CD4-positive, alpha-beta T cell treated with Interleukin-17A for 4 hours (primary cell): Measurements from ENCODE around the gene GLCE.
"Not testable (repeated sequence)": the region's sequence is repeated elsewhere in the genome, so short reads cannot be mapped to it uniquely, and the experiment has no call there.

Experiments
- DNase-seq: peaks from one replicate; pipeline ENCODE4 v3.0.0-alpha.2; 2020; ENCODE audit warnings: mixed read lengths

The GLCE gene

DNA sequence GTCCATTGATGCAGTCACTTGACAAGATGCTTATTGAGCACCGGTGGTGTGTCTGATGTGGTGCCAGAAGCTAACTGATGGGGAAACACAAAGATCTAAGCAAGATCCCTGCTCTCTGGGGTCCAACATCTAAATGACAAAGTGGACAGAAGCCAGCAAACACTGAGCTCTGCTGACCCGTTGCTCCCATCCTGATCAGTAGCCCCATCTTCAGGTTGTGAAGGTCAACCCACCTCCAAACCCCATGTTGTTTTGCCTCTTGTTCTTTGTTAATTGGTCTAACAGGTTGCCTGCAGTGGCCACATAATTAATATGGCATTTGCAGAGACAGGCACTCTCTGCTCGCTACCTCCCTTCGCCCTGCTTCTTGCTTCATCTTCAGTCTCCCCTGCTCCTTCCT, 21.5 kb upstream of the GLCE start:
- no peak for DNase-seq

DNA sequence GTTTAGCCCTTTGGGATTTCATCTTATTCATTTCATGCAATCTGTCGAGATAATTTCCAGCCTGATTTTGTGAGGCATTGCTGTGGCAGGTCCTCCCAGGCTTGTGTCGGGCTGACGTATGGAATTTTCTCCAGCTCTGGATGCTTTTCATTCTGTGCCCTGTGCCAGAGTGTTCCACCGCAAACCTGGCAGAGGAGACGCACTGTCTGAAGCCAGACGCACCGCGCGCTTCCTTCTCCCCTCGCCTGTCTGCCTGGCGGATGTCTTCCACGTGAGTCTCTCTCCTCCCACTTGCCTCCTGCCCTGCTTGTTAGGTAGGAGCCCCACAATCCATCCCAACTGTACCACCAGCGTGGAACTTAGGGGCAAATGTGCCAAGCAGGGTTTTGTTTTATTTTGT, 20.1 kb upstream of the GLCE start:
- DNase-seq, result no peak

DNA sequence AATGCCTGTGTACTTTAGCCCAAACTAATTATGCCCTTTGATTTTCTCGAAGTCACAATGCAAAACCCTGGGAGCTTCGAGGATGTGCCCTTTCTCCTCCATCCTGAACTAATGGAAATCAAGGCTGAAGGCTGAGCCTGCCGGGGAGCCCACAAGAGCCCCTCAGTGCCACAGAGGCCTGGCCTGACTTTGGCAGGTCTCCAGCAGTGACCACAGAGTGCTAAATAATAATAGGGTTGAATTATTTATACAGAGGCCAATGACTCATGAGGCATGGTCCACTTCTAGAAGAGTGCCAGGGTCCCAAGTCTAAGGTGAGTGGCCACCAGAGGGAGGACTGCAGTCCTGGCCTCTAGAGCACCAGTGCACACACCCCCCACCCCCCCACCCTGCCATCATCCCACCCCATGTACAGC, 19.1 kb upstream of the GLCE start:
- no peak for DNase-seq

DNA sequence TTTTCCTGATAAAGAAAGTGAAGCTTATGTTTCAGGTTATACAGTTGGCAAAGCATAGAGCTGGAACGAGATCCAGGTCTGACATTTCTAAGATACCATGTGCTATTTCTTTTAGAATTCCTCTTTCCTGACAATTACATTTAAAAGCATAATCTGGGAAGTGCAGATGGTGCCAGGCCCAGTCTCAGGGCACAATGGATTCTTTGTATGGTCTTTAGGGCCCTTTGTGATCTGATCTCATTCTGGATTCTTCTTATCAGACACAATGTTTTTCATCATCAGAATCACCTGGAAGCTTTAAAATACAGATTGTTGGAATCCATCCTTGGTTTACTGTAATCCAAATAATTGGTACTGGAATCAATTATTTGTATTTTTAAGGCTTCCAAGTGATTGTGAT, 18.6 kb upstream of the GLCE start:
- DNase-seq, result no peak

DNA sequence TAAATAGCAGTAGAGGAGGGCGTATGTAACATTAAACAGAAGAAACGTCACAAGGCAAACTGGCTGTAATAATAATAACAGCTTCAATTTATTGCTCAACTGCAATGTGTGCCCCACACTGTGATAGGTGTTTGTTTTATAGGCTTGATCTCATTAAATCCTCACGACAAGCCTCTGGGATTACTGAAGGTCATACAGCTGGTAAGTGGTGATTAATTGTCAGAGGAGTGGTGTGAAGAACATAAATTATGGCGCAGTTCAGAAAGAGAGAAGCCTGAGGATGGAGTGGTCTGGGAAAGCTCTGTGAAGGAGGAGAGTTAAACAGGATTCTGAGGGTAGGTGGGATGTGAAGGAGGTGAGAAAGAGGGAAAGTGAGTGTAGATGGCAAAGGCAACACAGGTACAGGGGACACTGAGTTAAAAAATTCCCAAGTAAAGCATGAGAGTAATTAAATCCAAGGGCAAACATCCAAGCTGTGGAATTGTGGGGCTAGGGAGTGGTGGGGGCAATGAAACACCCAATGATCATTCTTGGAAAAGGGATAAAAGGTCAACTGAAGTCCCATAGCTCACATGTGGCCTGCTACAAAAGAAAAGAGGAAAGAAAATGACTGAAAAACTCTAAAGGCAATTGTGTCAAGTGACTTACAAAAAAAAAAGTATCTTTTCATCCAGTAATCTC, 16.5 kb upstream of the GLCE start:
- DNase-seq, result no peak

DNA sequence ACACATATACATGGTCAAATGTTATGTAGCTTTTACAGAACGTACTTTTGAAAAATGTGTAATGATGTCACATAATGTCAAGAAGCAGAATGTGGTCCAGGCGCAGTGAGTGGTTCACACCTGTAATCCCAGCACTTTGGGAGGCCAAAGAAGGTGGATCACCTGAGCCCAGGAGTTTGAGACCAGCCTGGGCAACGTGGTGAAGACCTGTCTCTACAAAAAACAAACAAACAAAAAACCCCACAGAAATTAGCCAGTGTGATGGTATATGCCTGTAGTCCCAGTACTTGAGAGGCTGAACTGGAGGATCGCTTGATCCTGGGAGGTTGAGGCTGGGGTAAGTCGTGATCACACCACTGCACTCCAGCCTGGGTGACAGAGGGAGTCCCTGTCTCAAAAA, 15.9 kb upstream of the GLCE start:
- DNase-seq, result no peak

DNA sequence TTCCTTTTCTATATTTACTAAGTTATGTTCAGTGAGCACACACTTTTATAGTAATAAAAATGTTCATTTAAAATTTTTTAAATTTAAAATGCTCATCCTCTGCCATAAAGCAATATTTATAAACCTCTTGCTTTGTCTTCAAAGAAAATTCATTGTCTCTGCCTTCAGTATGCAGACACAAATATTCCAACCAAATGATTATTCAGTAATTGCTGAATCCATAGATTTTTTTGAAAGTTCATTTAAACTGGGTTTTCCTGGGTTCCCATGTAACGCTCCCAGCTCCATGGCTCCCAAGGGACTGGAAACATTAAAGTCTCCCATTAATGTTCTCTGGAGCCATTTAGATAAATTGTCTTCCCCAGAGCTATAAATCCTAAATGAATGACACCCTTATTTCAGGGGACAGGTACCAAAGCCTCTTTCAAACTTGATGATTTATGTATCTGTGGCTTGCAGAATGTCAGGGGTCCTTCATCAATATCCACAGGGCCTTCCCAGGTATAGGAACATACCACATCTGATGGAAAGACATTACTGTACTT, 15.2 kb upstream of the GLCE start:
- DNase-seq, result no peak

DNA sequence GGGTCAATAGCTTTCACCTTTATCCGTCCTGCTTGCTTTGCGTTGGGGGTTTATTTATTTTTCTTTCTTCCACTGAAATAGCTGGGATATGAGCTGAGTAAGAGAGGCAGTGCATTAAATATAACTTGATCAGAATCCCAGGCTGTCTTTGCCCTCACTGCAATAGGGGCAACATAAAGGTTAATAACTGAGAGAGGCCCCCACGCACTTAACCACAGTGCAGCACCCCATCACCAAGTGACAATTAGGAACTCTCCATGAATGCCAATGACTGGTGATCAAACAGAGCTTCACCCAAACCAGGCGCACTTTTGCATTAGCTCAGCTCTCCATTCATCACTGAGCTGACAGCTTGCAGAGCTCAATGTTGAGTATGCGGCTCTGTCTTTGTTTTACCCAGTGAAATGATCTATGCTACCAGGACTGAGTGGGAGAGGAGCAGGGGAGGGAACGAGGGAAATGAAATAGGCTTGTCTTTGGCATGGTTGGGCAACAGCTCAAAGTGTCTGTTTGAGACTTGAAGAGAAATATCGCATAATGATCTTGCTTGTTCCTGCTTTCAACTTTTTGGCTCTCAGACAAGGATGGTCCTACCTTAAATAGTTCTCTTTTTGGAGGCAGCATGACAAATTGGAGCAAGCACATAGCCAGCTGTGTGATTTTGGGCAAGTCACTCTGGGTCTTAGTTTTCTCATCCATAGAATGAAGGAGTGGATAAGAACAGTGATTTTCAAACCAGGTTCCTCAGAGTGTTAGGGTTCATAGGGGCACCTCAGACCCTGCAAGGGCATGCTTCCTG, 14.5 kb upstream of the GLCE start:
- no peak for DNase-seq

DNA sequence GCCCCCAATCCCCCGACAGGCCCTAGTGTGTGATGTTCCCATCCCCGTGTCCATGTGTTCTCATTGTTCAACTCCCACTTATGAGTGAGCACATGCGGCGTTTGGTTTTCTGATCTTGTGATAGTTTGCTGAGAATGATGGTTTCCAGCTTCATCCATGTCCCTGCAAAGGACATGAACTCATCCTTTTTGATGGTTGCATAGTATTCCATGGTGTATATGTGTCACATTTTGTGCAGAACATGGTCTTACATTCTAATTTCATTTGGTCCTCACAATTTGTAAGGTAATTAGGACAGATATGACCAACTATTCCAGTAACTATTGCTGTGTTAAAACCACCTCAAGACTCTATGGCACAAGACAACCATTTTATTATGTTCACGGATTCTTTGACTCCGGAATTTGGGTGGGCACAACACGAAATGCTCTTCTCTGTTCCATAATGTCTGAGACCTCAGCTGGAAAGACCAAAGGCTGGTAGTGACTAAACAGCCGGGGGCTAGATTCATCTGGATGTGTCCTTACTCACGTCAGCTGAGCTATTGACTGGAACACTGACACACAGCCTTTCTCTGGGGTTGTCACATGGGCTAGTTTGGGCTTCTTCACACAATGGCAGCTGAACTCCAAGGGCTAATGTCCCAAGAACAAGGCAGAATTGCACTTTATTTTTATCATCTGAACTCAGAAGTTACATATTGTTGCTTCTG, 13.6 kb upstream of the GLCE start:
- DNase-seq, result no peak

DNA sequence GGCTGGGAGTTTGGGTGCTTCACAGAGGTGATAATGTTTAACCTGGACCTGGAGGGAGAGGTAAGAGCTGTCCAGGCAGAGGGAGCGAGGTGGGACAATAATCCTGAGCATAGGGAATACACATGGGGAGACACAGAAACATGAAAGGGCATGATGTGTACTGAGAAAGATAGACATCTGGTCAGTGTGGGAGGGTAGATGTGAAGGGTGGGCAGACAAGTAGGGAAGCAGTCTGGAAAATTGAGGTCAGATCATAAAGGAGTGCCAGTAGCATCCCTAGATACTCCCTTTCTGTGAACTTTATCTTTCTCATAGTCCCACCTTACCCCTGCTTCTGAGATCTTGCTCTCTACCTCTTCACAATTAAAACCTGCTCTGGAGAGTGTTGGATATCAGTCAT, 12.0 kb upstream of the GLCE start:
- DNase-seq, result no peak

DNA sequence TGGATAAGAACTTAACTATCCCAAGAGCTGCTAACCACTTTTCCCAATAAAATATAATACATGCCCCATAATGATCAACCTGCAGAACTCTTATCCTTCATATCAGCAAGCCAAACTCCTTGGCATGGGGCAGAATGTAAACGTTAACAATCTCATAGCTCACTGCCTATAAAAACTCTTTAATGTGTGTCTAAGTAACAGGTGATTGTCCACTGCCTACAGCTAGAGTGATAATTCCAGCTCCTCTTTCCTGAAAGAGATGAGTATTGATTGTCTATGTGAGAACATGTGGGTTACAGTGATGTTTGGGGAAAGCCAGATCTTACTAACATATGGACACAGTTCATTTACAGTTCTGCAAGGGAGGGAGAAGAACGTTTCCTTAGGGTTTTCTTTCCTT, 11.3 kb upstream of the GLCE start:
- no peak for DNase-seq

DNA sequence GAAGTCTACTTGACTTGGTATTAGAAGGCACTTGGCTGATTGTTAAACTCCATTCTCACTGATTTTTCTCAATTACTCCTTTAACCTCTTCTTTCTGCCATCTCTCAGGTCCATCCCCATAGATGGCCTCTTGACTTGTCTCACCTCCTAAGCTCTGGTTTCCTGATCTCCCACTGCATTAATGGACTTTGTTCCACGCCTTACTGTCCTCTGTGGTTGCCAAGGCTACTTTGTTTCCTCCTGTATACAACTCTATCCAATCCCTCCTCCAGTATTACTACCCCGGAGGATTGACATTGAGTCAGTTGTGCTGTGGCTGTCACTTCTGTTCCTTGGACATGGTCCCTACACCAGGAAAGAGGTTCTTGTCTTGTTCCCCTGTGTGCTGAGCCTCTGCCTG, 10.6 kb upstream of the GLCE start:
- DNase-seq, result no peak

DNA sequence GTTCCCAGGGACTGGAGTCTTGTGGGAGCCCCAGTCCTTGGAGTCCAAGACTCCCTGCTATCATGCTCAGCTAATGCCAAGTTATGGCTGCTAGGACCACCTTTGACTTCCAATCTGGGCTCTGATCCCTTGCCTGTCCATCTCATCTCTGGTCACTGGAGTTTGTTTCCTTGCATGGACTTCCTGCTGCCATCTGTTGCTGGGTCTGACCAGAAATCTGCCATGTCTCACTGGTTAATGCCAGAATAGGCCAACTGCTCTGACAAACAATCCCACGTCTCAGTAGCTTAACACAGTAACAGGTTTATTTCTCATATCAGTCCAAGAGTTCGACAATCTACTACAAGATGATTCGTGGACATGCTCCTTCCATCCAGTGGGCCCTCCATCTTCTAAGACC, 10.1 kb upstream of the GLCE start:
- no peak for DNase-seq

DNA sequence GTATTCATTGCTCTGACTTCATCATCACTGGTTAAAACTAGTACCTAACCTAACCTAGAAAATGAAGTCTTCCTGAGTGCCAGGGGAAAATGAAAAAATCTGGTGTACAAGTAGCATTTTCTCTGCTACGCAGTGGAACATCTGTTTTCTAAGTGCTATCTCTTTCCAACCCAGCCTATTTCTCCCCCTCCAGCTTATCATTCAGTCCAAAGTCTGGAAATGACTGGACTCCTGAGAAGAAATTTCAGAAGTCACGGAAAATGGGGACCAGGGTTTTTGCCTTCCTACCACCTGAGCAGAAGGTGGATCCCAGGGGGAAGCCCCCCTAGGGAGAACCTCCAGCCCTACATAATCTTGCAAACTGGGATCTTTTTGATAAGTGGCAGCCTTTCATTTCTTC, 9.6 kb upstream of the GLCE start:
- DNase-seq, result no peak

DNA sequence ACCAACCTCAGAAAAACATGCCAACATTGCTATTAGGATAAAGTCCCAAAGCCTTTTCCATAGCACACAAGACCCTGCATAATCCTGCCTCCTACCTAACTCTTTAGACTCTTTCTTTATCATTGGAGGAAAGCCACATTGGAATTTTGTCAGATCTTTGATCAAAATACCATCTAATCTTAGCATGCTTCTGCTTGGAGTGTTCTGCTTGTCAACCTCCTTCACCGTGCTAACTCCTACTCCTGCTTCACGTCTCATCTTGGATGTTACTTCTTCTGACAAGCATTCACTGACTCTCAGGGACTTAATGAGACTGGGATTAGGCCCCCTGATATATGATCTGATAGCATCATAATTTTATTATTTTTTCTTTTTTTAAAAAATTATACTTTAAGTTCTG, 7.4 kb upstream of the GLCE start:
- no peak for DNase-seq

DNA sequence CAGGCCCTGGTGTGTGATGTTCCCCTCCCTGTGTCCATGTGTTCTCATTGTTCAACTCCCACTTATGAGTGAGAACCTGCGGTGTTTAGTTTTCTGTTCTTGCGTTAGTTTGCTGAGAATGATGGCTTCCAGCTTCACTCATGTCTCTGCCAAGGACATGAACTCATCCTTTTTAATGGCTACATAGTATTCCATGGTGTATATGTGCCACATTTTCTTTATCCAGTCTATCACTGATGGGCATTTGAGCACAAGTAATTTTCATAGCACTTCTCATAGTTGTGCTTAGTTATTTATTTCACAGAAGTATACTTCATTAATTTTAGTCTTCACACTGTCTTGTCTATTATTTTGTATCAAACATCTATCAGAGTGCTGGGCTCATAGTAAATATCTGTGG, 6.8 kb upstream of the GLCE start:
- DNase-seq, result not testable (repeated sequence)

DNA sequence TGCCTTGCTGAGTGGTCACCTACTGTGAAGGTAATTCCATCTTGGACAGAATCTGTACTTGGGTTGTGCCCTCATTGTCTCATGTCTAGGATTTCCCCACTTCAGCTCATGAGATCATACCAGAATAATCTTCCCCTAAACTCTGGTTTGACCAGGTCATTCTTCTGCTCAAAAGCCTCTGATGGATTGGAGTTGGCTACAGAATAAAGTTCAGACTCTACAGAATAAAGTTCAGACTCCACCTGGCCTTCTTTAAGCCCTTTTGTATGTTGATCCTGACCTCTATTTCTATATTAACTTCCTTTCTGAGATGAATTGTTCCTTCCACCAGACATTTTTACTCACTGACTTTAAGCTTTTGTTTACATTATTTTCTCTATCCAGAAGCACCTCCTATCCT, 6.4 kb upstream of the GLCE start:
- DNase-seq, result no peak

DNA sequence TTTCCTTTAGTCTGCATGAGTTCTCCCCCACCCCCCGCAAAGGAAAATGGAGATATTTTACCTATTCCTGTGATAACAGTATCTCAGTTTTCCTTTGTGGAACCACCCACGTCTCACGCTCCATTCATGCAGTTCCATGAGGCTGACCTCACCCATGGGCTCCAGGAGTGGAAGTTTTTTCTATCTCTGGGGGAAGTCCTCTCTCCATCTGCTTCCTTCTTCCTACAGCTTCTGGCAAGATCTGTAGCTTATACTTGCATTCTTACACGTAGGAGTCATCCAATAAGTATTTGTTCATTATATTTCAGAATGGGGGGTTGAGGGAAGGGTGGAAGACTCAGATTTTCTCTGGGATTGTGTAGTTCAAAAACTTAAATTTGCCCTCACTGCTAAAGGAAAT, 5.8 kb upstream of the GLCE start:
- no peak for DNase-seq

DNA sequence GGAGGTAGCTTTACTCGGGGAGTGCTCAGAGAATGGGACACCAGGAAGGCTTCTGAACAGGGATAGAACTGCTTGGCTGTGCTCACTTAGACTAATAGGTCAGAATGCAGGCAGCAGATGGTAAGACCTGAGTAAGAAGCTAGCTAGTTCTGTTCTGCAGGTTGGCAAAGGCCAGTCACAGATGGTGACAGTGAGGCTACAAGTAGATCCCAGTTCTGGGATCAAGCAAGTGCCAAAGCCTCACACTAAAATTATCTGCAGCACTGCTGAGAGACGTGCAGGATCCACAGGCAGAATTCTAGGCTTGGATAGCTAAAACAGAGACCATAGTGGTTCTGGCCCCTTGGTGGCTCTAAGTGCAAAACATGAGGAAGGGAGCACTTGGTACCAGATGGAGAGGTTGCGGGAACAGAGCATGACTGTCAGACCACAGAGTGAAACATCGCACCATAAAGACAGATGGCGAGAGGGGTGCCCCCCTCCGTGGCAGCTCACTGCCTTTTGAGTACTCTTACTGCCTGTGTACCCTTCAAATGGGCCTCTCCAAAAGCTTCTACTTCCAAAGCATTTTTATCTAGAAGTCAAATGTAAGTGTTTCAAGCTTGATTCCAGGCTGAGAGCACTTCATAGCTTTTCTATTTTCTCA, 3.6 kb upstream of the GLCE start:
- no peak for DNase-seq

DNA sequence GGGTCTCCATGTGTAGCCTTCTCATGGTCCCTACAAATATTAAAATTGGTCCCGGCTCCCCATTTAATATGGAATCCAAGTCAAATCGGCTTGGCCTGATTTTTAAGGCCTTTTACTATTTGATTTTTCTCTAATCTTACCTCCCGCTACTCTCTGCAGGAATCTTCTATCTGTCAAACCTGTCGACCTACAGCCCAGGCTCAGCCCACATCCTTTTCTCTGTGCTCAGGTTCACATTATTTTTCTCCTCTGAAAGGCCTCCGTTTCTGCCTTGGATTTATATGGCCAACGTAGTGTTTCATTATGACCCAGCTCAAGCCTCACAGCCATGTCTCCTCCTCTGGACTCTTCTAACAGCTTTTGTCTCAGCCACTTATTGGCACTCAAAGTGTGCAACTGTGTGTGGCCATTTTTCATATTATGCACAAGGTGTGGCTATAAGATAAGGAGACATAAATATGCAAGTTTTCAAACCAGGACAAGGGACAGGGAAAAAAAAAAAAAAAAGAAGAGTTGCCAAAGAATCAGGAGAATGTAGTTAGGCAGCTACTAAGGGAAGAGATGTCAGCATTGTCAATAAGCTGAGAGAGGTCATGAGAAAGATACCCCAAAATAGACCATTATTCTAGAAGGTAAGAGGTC, 2.1 kb upstream of the GLCE start:
- DNase-seq, result no peak

DNA sequence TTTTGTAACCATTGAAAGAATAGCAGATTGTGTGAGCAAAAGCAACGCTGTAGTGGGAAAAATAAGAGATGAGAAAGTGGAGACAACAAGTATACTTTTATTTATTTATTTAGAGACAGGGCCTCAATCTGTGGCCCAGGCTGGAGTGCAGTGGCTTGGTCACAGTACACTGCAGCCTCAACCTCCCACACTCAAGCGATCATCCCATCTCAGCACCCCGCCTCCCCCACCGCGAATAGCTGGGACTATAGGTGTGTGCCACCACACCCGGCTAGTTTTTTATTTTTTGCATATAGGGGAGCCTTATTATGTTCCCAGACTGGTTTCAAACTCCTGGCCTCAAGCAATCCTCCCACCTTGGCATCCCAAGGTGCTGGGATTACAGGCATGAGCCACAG, 1.6 kb upstream of the GLCE start:
- DNase-seq, result no peak

DNA sequence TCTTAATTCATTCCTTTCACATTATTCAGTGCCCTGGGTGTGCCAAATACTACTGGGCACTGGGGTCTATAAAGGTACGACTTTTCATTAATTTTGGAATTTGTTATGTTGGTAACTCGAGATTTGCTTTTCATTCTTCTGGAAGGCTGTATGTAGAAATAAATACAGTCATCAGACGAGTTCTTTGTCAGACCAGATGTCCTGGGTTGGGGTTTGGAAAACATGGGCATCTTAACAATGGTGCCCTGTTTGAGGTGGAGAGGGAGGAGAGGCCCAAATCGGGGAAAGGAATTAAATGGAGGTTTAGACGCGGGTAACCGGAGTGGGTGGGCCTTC, 662 bp upstream of the GLCE start:
- DNase-seq, result no peak
